Spleen (tissue), 7 donors: Measurements from ENCODE around the gene SYT14.

Experiments
- CTCF ChIP-seq, 11 experiments: fragments of 200-600 bp in 7 of 11; fragments of 450-650 bp in 4 of 11; sonication (generic) in 4 of 11; IDR thresholded peaks in 8 of 11; conservative IDR thresholded peaks in 3 of 11; 1 replicate in 7 of 11; 2 replicates in 4 of 11; pipeline versions ENCODE4 v1.4.0 to v1.8.0; 2016 to 2021; ENCODE audit warnings: antibody characterized with exemption in 11 of 11, inconsistent platforms in 4 of 11, mild to moderate bottlenecking in 1 of 11
- POLR2A ChIP-seq, 3 donors: fragments of 450-650 bp; IDR thresholded peaks; one replicate each; pipeline ENCODE4 v1.5.1; 2017; ENCODE audit warnings: antibody characterized with exemption in 3 of 3, mild to moderate bottlenecking in 1 of 3
- POLR2AphosphoS5 ChIP-seq, 3 donors: sonication (generic); formaldehyde crosslinking; IDR thresholded peaks; one replicate each; pipeline ENCODE4 v1.5.1; 2017; ENCODE audit warnings: antibody characterized with exemption in 3 of 3
- donor health status: DM: no; HTN: no; CAD: no; lungs with moderate emphysema.
- donor health status: DM: no; HTN: no; CAD: no.
- donor health status: DM: no; HTN: no; CAD: no.

DNA sequence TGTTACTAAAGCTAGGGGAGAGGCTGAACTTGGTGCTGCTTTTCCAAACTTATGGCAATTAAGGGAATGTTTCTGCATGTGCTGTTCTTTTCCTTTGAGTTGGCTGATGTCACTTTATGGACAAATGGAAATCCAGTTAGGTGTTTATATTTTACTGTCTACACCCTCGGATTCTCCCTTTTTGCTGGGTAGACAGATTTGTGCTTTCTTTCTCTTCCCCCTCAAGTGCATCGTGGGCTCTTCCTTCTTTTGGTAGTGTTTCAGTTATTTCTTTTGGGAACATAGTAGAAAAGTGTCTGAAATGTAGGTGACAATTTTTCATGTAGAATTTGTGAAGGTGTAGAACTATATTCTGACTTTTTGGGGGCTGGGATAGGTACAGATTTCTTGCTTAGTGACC, 22.9 kb downstream of the SYT14 start:
- TF ChIP-seq POLR2AphosphoS5 (IDR thresholded peaks at IDR 0.05) (no peak), CTCF (IDR thresholded peaks at IDR 0.05 in 8 of 11, conservative IDR thresholded peaks at IDR 0.05 in 3 of 11) (no peak), POLR2A (IDR thresholded peaks at IDR 0.05) (no peak)
